OCI-LY3 (cell line): Measurements from ENCODE around the gene PDZRN3.

Source experiments
- EZH2phosphoT487 ChIP-seq: fragments of 200-600 bp; shearing (Covaris generic); IDR thresholded peaks from 2 replicates; pipeline ENCODE4 v1.6.1; 2018; ENCODE audit warnings: antibody characterized with exemption, mixed run types, low read depth
- TF ChIP-seq, protein P1 (sequence below): fragments of 200-600, 300-600 bp; sonication (generic); IDR thresholded peaks from 2 replicates; pipeline ENCODE4 v1.5.1; 2014; ENCODE audit warnings: antibody characterized with exemption, low read length, low read depth

GRCh38 chr3:73580343-73580742 is 44.4 kb downstream of the PDZRN3 start:
- TF ChIP-seq, protein P1, sequence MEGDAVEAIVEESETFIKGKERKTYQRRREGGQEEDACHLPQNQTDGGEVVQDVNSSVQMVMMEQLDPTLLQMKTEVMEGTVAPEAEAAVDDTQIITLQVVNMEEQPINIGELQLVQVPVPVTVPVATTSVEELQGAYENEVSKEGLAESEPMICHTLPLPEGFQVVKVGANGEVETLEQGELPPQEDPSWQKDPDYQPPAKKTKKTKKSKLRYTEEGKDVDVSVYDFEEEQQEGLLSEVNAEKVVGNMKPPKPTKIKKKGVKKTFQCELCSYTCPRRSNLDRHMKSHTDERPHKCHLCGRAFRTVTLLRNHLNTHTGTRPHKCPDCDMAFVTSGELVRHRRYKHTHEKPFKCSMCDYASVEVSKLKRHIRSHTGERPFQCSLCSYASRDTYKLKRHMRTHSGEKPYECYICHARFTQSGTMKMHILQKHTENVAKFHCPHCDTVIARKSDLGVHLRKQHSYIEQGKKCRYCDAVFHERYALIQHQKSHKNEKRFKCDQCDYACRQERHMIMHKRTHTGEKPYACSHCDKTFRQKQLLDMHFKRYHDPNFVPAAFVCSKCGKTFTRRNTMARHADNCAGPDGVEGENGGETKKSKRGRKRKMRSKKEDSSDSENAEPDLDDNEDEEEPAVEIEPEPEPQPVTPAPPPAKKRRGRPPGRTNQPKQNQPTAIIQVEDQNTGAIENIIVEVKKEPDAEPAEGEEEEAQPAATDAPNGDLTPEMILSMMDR: no peak
- TF ChIP-seq EZH2phosphoT487: no peak
